NCI-H2107 treated with DMSO at 0.1 percent for 48 hours (cell line): Measurements from ENCODE around the gene NBEA.
"Not testable (repeated sequence)": the region's sequence is repeated elsewhere in the genome, so short reads cannot be mapped to it uniquely, and the experiment has no call there.

Experiments
- DNase-seq: peaks from one replicate; lab custom pipeline; 2025; ENCODE audit not compliant: unreplicated experiment; lab: John Stamatoyannopoulos, UW

Gene NBEA, protein sequence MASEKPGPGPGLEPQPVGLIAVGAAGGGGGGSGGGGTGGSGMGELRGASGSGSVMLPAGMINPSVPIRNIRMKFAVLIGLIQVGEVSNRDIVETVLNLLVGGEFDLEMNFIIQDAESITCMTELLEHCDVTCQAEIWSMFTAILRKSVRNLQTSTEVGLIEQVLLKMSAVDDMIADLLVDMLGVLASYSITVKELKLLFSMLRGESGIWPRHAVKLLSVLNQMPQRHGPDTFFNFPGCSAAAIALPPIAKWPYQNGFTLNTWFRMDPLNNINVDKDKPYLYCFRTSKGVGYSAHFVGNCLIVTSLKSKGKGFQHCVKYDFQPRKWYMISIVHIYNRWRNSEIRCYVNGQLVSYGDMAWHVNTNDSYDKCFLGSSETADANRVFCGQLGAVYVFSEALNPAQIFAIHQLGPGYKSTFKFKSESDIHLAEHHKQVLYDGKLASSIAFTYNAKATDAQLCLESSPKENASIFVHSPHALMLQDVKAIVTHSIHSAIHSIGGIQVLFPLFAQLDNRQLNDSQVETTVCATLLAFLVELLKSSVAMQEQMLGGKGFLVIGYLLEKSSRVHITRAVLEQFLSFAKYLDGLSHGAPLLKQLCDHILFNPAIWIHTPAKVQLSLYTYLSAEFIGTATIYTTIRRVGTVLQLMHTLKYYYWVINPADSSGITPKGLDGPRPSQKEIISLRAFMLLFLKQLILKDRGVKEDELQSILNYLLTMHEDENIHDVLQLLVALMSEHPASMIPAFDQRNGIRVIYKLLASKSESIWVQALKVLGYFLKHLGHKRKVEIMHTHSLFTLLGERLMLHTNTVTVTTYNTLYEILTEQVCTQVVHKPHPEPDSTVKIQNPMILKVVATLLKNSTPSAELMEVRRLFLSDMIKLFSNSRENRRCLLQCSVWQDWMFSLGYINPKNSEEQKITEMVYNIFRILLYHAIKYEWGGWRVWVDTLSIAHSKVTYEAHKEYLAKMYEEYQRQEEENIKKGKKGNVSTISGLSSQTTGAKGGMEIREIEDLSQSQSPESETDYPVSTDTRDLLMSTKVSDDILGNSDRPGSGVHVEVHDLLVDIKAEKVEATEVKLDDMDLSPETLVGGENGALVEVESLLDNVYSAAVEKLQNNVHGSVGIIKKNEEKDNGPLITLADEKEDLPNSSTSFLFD (N-terminal part only)

DNA sequence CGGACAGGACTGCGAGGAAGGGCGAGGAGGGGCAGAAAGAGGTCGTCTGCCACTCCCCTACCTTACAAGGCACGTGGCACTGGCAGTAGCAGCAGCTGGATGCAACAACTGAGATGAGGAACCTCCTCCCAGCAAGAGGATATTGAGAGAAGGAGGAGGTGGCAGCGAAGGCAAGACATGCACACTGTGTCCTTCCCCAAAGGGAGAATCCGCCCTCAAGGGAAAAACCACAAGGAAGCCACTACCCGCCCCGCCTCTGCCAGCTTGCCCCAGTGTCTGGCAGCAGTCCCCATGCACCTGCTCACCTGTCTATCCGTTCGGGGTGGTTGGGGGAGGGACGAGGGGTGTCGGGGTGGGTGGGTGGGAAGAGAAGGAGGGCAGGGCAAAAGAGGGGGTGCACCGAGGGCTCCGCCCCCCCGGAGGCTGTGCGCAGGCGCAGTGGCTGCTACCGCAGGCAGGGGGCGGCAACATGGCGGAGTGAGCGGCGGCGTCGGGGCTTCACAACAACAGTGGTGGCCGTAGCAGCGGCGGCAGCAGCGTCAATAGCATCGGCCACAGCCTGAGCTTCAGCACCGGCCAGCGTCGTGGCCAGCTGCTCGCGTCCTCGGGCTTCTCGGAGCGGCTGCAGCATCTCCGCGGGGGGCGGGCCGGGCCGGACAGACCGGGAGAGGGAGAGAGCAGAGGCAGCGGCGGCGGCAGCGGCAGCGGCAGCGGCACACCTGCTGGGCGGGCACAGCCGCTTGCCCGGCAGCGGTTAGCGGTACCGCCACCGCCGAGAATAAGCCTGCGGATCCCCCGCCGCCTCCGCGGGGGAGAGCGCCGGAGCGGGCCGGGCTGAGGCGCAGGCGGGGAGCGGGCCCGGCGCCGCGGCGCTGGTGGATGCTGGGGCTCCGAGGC, at the start of gene NBEA:
Gene NBEA (plus strand): TSS at position 436 of the 897 bp plus-strand sequence. CDS start 551 bp downstream, outside the sequence.
- peak; percentile 82 for DNase-seq

- DNase-seq, result no peak
These were observed 47.3 kb upstream of the NBEA start for GRCh38 chr13:34894756-34895155.

- DNase-seq, result no peak
These were observed 44.9 kb upstream of the NBEA start for GRCh38 chr13:34897220-34897619.

GRCh38 chr13:34899888-34900287, 42.2 kb upstream of the NBEA start:
- DNase-seq, result no peak

GRCh38 chr13:34900288-34900739, 41.8 kb upstream of the NBEA start:
- DNase-seq, result no peak

- no peak for DNase-seq
These were observed 40.5 kb upstream of the NBEA start for GRCh38 chr13:34901572-34901971.

DNA sequence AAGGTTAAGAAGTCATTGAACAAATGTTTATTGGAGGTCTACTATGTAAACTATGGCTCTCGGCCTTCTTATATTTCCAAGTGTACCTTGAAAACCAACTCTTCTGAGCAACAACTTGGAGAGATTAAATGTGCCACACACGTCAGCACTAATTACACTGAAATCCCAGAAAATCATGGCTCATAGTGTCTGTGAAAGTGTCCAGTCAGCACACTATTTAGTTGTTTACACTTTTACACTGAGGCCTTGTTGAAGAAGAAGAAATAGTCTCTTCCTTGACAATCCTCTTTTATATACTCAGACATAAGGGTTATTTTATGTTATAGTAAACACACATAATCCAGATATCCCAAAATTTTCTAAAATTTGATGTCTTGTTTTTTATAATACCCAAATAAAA, 30.9 kb upstream of the NBEA start:
- no peak for DNase-seq

- DNase-seq, result peak; percentile 72
These were observed 29.0 kb upstream of the NBEA start for GRCh38 chr13:34913040-34913439.

DNA sequence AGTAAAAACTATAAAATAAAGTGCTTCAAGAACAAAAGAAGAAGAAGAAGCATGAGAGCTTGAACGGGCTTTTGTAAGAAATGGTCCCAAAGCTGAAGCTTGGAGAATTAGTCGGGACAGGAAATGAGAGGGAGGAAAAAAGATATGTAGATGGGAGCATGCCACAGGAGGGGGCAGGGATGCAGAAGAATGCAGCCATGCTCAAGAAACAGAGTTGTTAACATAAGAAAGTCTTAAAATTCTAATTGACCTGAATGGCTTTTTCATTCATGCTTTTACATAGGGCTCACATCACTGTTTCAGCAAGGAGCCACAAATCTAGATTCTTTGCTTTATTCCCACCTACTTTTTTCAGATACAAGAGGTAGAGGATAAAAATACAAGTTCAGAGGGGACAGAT, 27.7 kb upstream of the NBEA start:
- no peak for DNase-seq

DNA sequence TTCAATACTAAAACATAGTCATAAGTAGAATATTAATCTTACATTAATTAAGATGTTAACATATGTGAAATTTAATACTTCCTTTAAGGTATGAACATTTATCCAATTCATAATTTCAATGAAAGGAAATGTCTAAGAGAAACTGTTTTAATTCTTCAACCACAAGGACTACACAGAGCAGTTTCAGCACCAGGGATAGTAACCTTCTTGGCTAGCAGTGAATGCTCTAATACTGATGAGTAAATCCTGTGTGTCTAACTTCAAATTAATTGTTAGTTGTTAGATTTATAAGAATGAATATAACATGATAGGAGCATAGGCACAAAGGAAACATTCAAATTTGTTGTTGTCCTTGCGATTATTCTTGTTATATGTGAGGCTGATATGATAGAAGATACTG, 15.6 kb upstream of the NBEA start:
- DNase-seq, result no peak

GRCh38 chr13:34928676-34929075, 13.4 kb upstream of the NBEA start:
- not testable (repeated sequence) for DNase-seq

DNA sequence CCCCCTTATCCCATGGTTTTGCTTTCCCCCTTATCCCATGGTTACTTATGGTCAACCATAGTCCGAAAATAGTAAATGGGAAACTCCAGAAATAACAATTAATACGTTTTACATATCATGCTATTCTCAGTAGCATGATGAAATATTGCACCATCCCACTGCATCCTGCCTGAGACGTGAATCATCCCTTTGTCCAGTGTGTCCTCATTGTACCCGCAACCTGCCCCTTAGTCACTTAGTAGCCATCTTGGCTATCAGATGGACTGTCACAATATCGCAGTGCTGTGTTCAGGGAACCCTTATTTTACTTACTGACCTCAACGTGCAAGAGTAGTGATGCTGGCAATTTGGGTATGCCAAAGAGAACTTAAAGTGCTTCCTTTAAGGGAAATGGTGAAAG, 10.5 kb upstream of the NBEA start:
- no peak for DNase-seq

GRCh38 chr13:34933349-34933748, 8.7 kb upstream of the NBEA start:
- DNase-seq, result peak; percentile 49

- no peak for DNase-seq
These were observed 8.3 kb upstream of the NBEA start for GRCh38 chr13:34933786-34934185.

GRCh38 chr13:34935841-34936240, 6.2 kb upstream of the NBEA start:
- DNase-seq, result no peak

DNA sequence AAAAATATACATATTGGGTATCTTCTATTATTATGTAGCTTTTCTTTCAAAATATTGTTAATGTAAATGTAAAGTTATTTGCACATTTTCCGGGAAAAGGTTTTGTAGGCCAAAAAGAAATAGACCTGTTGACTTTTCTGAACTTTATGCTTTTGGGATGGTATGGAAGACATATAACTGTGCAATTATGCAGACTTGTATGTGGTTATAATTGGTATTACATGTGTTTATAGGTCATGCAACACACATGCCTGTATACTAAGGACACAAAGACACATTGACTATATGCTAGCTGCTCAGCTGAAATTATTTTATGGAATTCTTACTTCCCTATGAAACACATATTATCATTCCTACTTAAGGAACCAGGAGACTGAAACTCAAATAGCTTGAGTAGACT, 2.3 kb upstream of the NBEA start:
- DNase-seq, result no peak

GRCh38 chr13:34941436-34941834, 635 bp upstream of the NBEA start:
- peak; percentile 68 for DNase-seq

GRCh38 chr13:34942732-34943435, 814 bp downstream of the NBEA start:
- peak; percentile 53 for DNase-seq

GRCh38 chr13:34943436-34944273, 1.6 kb downstream of the NBEA start:
- peak; percentile 53 for DNase-seq
